GM10266 (cell line): ENCODE data around the gene CDH23.

Experiments used
- DNase-seq: peaks from one replicate; pipeline ENCODE4 v3.0.0; 2012; ENCODE audit errors: extremely low spot score
- TF ChIP-seq, protein P1 (sequence below): IDR thresholded peaks from 2 replicates; pipeline ENCODE4 v1.5.1; 2012; ENCODE audit warnings: mild to moderate bottlenecking, low read depth; ENCODE audit not compliant: control insufficient read depth, insufficient read depth; ENCODE audit errors: missing control alignments

The CDH23 gene

GRCh38 chr10:71819441-71819861 lies 422.7 kb downstream of the CDH23 start:
- no peak for DNase-seq
- TF ChIP-seq, protein P1, sequence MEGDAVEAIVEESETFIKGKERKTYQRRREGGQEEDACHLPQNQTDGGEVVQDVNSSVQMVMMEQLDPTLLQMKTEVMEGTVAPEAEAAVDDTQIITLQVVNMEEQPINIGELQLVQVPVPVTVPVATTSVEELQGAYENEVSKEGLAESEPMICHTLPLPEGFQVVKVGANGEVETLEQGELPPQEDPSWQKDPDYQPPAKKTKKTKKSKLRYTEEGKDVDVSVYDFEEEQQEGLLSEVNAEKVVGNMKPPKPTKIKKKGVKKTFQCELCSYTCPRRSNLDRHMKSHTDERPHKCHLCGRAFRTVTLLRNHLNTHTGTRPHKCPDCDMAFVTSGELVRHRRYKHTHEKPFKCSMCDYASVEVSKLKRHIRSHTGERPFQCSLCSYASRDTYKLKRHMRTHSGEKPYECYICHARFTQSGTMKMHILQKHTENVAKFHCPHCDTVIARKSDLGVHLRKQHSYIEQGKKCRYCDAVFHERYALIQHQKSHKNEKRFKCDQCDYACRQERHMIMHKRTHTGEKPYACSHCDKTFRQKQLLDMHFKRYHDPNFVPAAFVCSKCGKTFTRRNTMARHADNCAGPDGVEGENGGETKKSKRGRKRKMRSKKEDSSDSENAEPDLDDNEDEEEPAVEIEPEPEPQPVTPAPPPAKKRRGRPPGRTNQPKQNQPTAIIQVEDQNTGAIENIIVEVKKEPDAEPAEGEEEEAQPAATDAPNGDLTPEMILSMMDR, result no peak

GRCh38 chr10:71819985-71820384 lies 423.3 kb downstream of the CDH23 start:
- TF ChIP-seq, protein P1, result no peak
- no peak for DNase-seq

DNA sequence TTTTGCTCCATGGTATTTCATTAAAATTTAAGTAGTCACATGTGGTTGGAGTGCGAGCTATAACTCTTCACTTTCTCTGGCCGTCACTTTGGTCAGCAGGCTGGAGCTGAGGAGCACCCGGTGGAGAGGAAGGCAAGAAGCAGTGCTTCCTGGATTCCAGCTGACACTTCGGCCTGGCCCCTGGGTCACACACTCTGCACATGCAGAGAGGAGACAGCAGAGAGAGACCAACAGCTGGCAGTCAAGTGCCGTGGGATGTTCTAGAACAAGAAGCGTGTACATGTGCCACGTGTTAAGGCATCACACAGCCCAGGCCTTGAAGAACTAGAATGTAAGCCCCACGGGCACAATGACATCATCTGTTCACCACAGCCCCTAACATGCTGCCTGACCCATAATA lies 424.2 kb downstream of the CDH23 start:
- no peak for DNase-seq
- TF ChIP-seq, protein P1, result no peak

- TF ChIP-seq, protein P1, result no peak
- no peak for DNase-seq
These were observed 425.4 kb downstream of the CDH23 start for GRCh38 chr10:71821909-71822763.

DNA sequence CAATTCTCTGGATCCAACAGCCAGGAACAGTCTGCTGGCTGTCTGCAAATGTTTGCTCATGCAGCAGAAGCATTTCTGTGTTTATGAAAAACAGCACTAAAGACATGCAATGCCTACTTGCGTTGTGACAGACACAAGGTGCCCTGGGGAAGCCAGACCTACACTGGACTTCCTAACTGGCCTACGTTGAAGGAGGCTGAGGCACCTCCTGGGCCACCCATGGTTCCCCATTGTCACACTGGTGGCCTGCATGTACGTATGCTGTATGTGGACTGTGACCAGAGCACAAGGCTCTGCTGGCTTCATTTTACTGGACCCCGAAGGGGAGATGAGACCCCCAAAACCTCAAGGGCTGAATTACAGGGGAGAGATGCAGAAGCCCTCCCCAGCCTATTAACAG lies 426.6 kb downstream of the CDH23 start:
- no peak for DNase-seq
- TF ChIP-seq, protein P1, result no peak

- TF ChIP-seq, protein P1, result no peak
These were observed 427.6 kb downstream of the CDH23 start for GRCh38 chr10:71824333-71824732.

DNA sequence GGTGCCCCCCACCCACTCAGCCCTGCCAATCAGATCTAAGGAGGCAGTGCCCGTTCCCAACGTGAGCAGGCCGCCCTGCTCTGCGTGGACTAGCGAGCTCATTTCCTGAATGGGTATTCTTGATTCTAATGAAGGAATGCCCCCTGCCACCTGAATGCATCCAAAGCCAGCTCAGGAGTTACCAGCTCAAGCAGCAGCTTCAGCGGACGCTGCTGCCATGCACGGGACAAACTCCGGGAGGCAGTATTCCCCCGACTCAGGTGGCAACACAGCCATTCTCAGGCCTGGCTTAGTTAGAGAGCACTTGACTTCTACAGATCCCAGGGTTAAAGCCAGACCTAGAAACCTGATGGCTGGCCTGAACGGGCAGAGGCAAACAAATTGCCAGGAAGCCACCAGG lies 428.5 kb downstream of the CDH23 start:
- TF ChIP-seq, protein P1, result no peak
- no peak for DNase-seq

More at GRCh38 chr10:71824333-71824732, 427.6 kb downstream of the CDH23 start:
- DNase-seq, result no peak
